ENCODE results near the gene SELENON. TPM values are rescaled to one million over a fixed set of nuclear protein-coding genes. Genes with fewer than 3 reads are reported as not detected.

SELENON gene
- total and polyA plus RNA-seq, 2 of the 13 experiments (the other 11 are each of a cell fraction or from before 2014, with no cell fraction given) = 3.8 to 8.0 TPM

DNA sequence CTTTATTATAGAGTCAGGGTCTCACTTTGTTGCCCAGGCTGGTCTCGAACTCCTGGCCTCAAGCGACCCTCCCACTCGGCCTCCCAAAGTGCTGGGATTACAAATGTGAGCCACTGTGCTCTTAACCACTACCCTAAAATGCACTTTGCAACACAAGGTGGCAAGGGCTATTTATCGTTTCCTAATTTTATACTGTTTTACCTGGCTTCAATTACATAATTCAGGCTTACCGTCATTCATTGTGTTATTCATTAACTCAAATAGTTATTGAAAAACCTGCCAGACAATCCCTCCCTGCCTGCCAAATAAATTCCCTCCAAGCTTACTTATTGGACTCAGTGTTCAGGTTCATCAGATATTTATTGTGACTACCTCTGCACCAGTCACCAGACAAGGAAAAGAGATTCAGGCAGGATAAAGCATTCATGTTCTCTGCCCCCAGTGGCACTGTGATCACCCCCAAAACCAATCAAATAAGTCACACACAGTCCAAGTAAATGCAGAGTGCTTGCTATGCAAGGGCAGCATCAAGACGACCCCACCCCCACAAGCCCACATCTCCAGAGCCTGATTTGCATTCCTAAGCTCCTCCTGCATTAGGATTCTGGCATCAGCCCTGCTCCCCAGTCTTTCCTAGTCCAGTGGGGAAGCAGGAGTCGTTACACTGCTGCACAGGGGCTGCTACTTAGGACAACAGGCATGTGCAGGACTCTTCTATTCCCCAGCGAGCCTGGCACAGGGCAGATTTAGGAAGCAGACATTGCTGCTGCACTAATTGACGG lies 67.4 kb downstream of the SELENON start (continued):
- TF ChIP-seq ZNF644 (CRISPR knock-in tag; IDR thresholded peaks at IDR 0.05; ENCODE audit: low read depth) (no peak), POLR2G (IDR thresholded peaks at IDR 0.05; ENCODE audit: low read depth, low read length) (no peak; the same call in 1 of the 2 replicates), ZNF883 (CRISPR knock-in tag; IDR thresholded peaks at IDR 0.05; ENCODE audit: not compliant biosample characterization) (no peak), CBFB (CRISPR knock-in tag; IDR thresholded peaks at IDR 0.05) (no peak), ZSCAN9 (CRISPR knock-in tag; IDR thresholded peaks at IDR 0.05; ENCODE audit: borderline replicate concordance) (no peak), SSRP1 (CRISPR knock-in tag; IDR thresholded peaks at IDR 0.05) (no peak), AHR (CRISPR knock-in tag; IDR thresholded peaks at IDR 0.05) (no peak), ZNF780A (CRISPR knock-in tag; IDR thresholded peaks at IDR 0.05) (no peak), CC2D1A (CRISPR knock-in tag; IDR thresholded peaks at IDR 0.05) (no peak), ADNP (CRISPR knock-in tag; IDR thresholded peaks at IDR 0.05) (no peak), ZNF337 (CRISPR knock-in tag; IDR thresholded peaks at IDR 0.05; ENCODE audit: borderline replicate concordance, low read depth) (no peak), DNMT1 (CRISPR knock-in tag; IDR thresholded peaks at IDR 0.05) (no peak)
- TF ChIP-seq, protein P1, sequence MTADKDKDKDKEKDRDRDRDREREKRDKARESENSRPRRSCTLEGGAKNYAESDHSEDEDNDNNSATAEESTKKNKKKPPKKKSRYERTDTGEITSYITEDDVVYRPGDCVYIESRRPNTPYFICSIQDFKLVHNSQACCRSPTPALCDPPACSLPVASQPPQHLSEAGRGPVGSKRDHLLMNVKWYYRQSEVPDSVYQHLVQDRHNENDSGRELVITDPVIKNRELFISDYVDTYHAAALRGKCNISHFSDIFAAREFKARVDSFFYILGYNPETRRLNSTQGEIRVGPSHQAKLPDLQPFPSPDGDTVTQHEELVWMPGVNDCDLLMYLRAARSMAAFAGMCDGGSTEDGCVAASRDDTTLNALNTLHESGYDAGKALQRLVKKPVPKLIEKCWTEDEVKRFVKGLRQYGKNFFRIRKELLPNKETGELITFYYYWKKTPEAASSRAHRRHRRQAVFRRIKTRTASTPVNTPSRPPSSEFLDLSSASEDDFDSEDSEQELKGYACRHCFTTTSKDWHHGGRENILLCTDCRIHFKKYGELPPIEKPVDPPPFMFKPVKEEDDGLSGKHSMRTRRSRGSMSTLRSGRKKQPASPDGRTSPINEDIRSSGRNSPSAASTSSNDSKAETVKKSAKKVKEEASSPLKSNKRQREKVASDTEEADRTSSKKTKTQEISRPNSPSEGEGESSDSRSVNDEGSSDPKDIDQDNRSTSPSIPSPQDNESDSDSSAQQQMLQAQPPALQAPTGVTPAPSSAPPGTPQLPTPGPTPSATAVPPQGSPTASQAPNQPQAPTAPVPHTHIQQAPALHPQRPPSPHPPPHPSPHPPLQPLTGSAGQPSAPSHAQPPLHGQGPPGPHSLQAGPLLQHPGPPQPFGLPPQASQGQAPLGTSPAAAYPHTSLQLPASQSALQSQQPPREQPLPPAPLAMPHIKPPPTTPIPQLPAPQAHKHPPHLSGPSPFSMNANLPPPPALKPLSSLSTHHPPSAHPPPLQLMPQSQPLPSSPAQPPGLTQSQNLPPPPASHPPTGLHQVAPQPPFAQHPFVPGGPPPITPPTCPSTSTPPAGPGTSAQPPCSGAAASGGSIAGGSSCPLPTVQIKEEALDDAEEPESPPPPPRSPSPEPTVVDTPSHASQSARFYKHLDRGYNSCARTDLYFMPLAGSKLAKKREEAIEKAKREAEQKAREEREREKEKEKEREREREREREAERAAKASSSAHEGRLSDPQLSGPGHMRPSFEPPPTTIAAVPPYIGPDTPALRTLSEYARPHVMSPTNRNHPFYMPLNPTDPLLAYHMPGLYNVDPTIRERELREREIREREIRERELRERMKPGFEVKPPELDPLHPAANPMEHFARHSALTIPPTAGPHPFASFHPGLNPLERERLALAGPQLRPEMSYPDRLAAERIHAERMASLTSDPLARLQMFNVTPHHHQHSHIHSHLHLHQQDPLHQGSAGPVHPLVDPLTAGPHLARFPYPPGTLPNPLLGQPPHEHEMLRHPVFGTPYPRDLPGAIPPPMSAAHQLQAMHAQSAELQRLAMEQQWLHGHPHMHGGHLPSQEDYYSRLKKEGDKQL (CRISPR knock-in tag; IDR thresholded peaks at IDR 0.05; ENCODE audit: low read depth) = 0 out of 2 replicates have a peak, but pooled peaks have one; percentile 41
- TF ChIP-seq, protein P2, sequence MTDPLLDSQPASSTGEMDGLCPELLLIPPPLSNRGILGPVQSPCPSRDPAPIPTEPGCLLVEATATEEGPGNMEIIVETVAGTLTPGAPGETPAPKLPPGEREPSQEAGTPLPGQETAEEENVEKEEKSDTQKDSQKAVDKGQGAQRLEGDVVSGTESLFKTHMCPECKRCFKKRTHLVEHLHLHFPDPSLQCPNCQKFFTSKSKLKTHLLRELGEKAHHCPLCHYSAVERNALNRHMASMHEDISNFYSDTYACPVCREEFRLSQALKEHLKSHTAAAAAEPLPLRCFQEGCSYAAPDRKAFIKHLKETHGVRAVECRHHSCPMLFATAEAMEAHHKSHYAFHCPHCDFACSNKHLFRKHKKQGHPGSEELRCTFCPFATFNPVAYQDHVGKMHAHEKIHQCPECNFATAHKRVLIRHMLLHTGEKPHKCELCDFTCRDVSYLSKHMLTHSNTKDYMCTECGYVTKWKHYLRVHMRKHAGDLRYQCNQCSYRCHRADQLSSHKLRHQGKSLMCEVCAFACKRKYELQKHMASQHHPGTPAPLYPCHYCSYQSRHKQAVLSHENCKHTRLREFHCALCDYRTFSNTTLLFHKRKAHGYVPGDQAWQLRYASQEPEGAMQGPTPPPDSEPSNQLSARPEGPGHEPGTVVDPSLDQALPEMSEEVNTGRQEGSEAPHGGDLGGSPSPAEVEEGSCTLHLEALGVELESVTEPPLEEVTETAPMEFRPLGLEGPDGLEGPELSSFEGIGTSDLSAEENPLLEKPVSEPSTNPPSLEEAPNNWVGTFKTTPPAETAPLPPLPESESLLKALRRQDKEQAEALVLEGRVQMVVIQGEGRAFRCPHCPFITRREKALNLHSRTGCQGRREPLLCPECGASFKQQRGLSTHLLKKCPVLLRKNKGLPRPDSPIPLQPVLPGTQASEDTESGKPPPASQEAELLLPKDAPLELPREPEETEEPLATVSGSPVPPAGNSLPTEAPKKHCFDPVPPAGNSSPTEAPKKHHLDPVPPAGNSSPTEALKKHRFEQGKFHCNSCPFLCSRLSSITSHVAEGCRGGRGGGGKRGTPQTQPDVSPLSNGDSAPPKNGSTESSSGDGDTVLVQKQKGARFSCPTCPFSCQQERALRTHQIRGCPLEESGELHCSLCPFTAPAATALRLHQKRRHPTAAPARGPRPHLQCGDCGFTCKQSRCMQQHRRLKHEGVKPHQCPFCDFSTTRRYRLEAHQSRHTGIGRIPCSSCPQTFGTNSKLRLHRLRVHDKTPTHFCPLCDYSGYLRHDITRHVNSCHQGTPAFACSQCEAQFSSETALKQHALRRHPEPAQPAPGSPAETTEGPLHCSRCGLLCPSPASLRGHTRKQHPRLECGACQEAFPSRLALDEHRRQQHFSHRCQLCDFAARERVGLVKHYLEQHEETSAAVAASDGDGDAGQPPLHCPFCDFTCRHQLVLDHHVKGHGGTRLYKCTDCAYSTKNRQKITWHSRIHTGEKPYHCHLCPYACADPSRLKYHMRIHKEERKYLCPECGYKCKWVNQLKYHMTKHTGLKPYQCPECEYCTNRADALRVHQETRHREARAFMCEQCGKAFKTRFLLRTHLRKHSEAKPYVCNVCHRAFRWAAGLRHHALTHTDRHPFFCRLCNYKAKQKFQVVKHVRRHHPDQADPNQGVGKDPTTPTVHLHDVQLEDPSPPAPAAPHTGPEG (CRISPR knock-in tag; IDR thresholded peaks at IDR 0.05) = no peak
